ENCODE results near the gene SGPP2.

SGPP2 gene

GRCh38 chr2:222470802-222471468 lies 46.6 kb downstream of the SGPP2 start:
- no peak for DNase-seq (ENCODE audit: low read depth)

- DNase-seq (ENCODE audit: low read depth), result no peak
Measured at GRCh38 chr2:222477962-222478608, 53.7 kb downstream of the SGPP2 start.

- DNase-seq (ENCODE audit: low read depth), result no peak
Measured at GRCh38 chr2:222479859-222480258, 55.5 kb downstream of the SGPP2 start.

- DNase-seq (ENCODE audit: low read depth), result no peak
Measured at GRCh38 chr2:222480497-222480896, 56.2 kb downstream of the SGPP2 start.

- DNase-seq (ENCODE audit: low read depth), result no peak
Measured at GRCh38 chr2:222481941-222482340, 57.6 kb downstream of the SGPP2 start.

GRCh38 chr2:222483513-222484039 lies 59.2 kb downstream of the SGPP2 start:
- DNase-seq (ENCODE audit: low read depth), result no peak

- no peak for DNase-seq (ENCODE audit: low read depth)
Measured at GRCh38 chr2:222485367-222486211, 61.2 kb downstream of the SGPP2 start.

- no peak for DNase-seq (ENCODE audit: low read depth)
Measured at GRCh38 chr2:222490131-222490530, 65.8 kb downstream of the SGPP2 start.

- DNase-seq (ENCODE audit: low read depth), result no peak
Measured at GRCh38 chr2:222492683-222493082, 68.3 kb downstream of the SGPP2 start.

GRCh38 chr2:222494104-222494739 lies 69.9 kb downstream of the SGPP2 start:
- DNase-seq (ENCODE audit: low read depth), result no peak

GRCh38 chr2:222495388-222495787 lies 71.0 kb downstream of the SGPP2 start:
- DNase-seq (ENCODE audit: low read depth), result no peak

- DNase-seq (ENCODE audit: low read depth), result no peak
Measured at GRCh38 chr2:222499226-222499625, 74.9 kb downstream of the SGPP2 start.

GRCh38 chr2:222504191-222504590 lies 79.8 kb downstream of the SGPP2 start:
- no peak for DNase-seq (ENCODE audit: low read depth)

GRCh38 chr2:222504719-222505118 lies 80.4 kb downstream of the SGPP2 start:
- DNase-seq (ENCODE audit: low read depth), result no peak

- DNase-seq (ENCODE audit: low read depth), result no peak
Measured at GRCh38 chr2:222506230-222506935, 82.0 kb downstream of the SGPP2 start.

- DNase-seq (ENCODE audit: low read depth), result no peak
Measured at GRCh38 chr2:222514901-222515300, 90.6 kb downstream of the SGPP2 start.

- no peak for DNase-seq (ENCODE audit: low read depth)
Measured at GRCh38 chr2:222518570-222519381, 94.4 kb downstream of the SGPP2 start.

- no peak for DNase-seq (ENCODE audit: low read depth)
Measured at GRCh38 chr2:222521099-222521498, 96.8 kb downstream of the SGPP2 start.

GRCh38 chr2:222522082-222522481 lies 97.7 kb downstream of the SGPP2 start:
- no peak for DNase-seq (ENCODE audit: low read depth)

GRCh38 chr2:222523783-222524544 lies 99.6 kb downstream of the SGPP2 start:
- no peak for DNase-seq (ENCODE audit: low read depth)

All from T follicular helper cell (primary cell).